NCI-H82 (cell line): ENCODE measurements around the gene SHISA9.
A peak's percentile ranks its signal among the peaks of the same experiment; 100 is the strongest.

Experiments
- DNase-seq: peaks from one replicate; lab custom pipeline; 2025; lab: John Stamatoyannopoulos, UW

SHISA9 gene

GRCh38 chr16:13070268-13070667 lies 168.9 kb downstream of the SHISA9 start:
- no peak for DNase-seq

GRCh38 chr16:13076878-13077277 lies 175.5 kb downstream of the SHISA9 start:
- no peak for DNase-seq

- DNase-seq: peak; percentile 24
These were observed 176.4 kb downstream of the SHISA9 start for GRCh38 chr16:13077816-13078215.

GRCh38 chr16:13080531-13080930 lies 179.1 kb downstream of the SHISA9 start:
- no peak for DNase-seq

GRCh38 chr16:13081825-13082331 lies 180.5 kb downstream of the SHISA9 start:
- no peak for DNase-seq

- peak; percentile 75 for DNase-seq
These were observed 182.3 kb downstream of the SHISA9 start for GRCh38 chr16:13083681-13084080.

- no peak for DNase-seq
These were observed 182.9 kb downstream of the SHISA9 start for GRCh38 chr16:13084331-13084730.

- peak; percentile 44 for DNase-seq
These were observed 192.3 kb downstream of the SHISA9 start for GRCh38 chr16:13093661-13094060.

GRCh38 chr16:13095061-13095460 lies 193.7 kb downstream of the SHISA9 start:
- DNase-seq: no peak

GRCh38 chr16:13098536-13098935 lies 197.1 kb downstream of the SHISA9 start:
- DNase-seq: no peak

- peak; percentile 72 for DNase-seq
These were observed 198.4 kb downstream of the SHISA9 start for GRCh38 chr16:13099822-13100221.

- DNase-seq: no peak
These were observed 199.6 kb downstream of the SHISA9 start for GRCh38 chr16:13100970-13101369.

GRCh38 chr16:13101828-13102227 lies 200.4 kb downstream of the SHISA9 start:
- no peak for DNase-seq

GRCh38 chr16:13102401-13102800 lies 201.0 kb downstream of the SHISA9 start:
- DNase-seq: no peak

GRCh38 chr16:13103831-13104530 lies 202.6 kb downstream of the SHISA9 start:
- no peak for DNase-seq

GRCh38 chr16:13104772-13105171 lies 203.4 kb downstream of the SHISA9 start:
- DNase-seq: no peak

GRCh38 chr16:13105427-13105826 lies 204.0 kb downstream of the SHISA9 start:
- no peak for DNase-seq

- DNase-seq: no peak
These were observed 205.1 kb downstream of the SHISA9 start for GRCh38 chr16:13106464-13106863.

- DNase-seq: no peak
These were observed 206.7 kb downstream of the SHISA9 start for GRCh38 chr16:13108126-13108525.

GRCh38 chr16:13109171-13109570 lies 207.8 kb downstream of the SHISA9 start:
- no peak for DNase-seq

GRCh38 chr16:13110124-13110796 lies 208.9 kb downstream of the SHISA9 start:
- DNase-seq: peak; percentile 84

- no peak for DNase-seq
These were observed 210.3 kb downstream of the SHISA9 start for GRCh38 chr16:13111747-13112146.

- no peak for DNase-seq
These were observed 212.3 kb downstream of the SHISA9 start for GRCh38 chr16:13113741-13114140.
